NB4 (cell line): ENCODE data around the gene SEBOX.
A peak's percentile ranks its signal among the peaks of the same experiment; 100 is the strongest.

Experiments
- DNase-seq: peaks from one replicate; pipeline ENCODE4 v3.0.0; 2010; ENCODE audit warnings: low read depth
- H3K4me3 ChIP-seq: one replicate; pipeline ENCODE4 v1.5.1; 2011; ENCODE audit warnings: mild to moderate bottlenecking, low read depth, low read length, moderate library complexity
- CTCF ChIP-seq: IDR thresholded peaks from one replicate; pipeline ENCODE4 v1.5.1; 2012; ENCODE audit warnings: low read depth, low read length
- MAX ChIP-seq: IDR thresholded peaks from 2 replicates; pipeline ENCODE4 v1.6.1; 2011; ENCODE audit warnings: low read depth, low read length
- MYC ChIP-seq: IDR thresholded peaks from 2 replicates; pipeline ENCODE4 v1.6.1; 2011; ENCODE audit warnings: low read depth, low read length
- POLR2A ChIP-seq: IDR thresholded peaks from 2 replicates; pipeline ENCODE4 v1.6.1; 2011; ENCODE audit warnings: mild to moderate bottlenecking; ENCODE audit not compliant: insufficient read length; ENCODE audit errors: extremely low read depth

The SEBOX gene

GRCh38 chr17:28348979-28349378 is 16.0 kb downstream of the SEBOX start:
- TF ChIP-seq MAX (no peak), POLR2A (no peak), CTCF (no peak), MYC (no peak)
- DNase-seq: no peak
- H3K4me3 ChIP-seq: no peak overlapping the region

GRCh38 chr17:28347261-28347891 is 17.6 kb downstream of the SEBOX start:
- no peak overlapping the region for H3K4me3 ChIP-seq
- TF ChIP-seq POLR2A (no peak), MAX (no peak), MYC (no peak)
- DNase-seq: no peak

- no peak overlapping the region for H3K4me3 ChIP-seq
- peak; percentile 31 for DNase-seq
- TF ChIP-seq POLR2A (no peak), MAX (no peak), MYC (no peak), CTCF (peak; percentile 5)
Observed at GRCh38 chr17:28346746-28347246, 18.2 kb downstream of the SEBOX start.

- no peak for TF ChIP-seq POLR2A
- no peak for TF ChIP-seq MYC
- no peak for TF ChIP-seq CTCF
- no peak for TF ChIP-seq MAX
- no peak for DNase-seq
- H3K4me3 ChIP-seq: no peak overlapping the region
Observed at GRCh38 chr17:28346199-28346580, 18.8 kb downstream of the SEBOX start.

GRCh38 chr17:28345419-28346198 is 19.4 kb downstream of the SEBOX start:
- no peak for DNase-seq
- no peak for TF ChIP-seq POLR2A
- no peak for TF ChIP-seq CTCF
- no peak for TF ChIP-seq MAX
- TF ChIP-seq MYC: no peak
- H3K4me3 ChIP-seq: no peak overlapping the region

- no peak for DNase-seq
- TF ChIP-seq CTCF (no peak), MAX (no peak), MYC (no peak), POLR2A (no peak)
- no peak overlapping the region for H3K4me3 ChIP-seq
Observed at GRCh38 chr17:28344435-28344901, 20.5 kb downstream of the SEBOX start.
